HepG2 (cell line): ENCODE data around the gene CRTC2. TPM values are rescaled to one million over a fixed set of nuclear protein-coding genes. Genes with fewer than 3 reads are reported as not detected.

Experiments used
- HMGA1 ChIP-seq: sonication (generic); formaldehyde crosslinking; conservative IDR thresholded peaks from 2 replicates; pipeline ENCODE4 v1.4.0; 2020; ENCODE audit warnings: missing genetic modification reagents
- JARID2 ChIP-seq: sonication (generic); formaldehyde crosslinking; IDR thresholded peaks from 2 replicates; pipeline ENCODE4 v1.8.1; 2023; ENCODE audit warnings: missing genetic modification reagents, inconsistent platforms; ENCODE audit not compliant: insufficient replicate concordance
- KLF16 ChIP-seq, 2 experiments: sonication (generic) in 1 of 2; formaldehyde crosslinking in 1 of 2; IDR thresholded peaks; 2 replicates each; pipeline versions ENCODE4 v1.6.1 to v1.8.0; 2016 to 2023; ENCODE audit warnings: missing genetic modification reagents in 2 of 2, missing compliant biosample characterization in 1 of 2
- MBD4 ChIP-seq: IDR thresholded peaks from 2 replicates; pipeline ENCODE4 v1.6.1; 2012; ENCODE audit warnings: low read length, inconsistent platforms, borderline replicate concordance
- NFYB ChIP-seq: sonication (generic); formaldehyde crosslinking; IDR thresholded peaks from 2 replicates; pipeline ENCODE4 v1.4.0; 2020; ENCODE audit warnings: missing genetic modification reagents
- PAXIP1 ChIP-seq: sonication (generic); formaldehyde crosslinking; conservative IDR thresholded peaks from 2 replicates; pipeline ENCODE4 v1.4.0; 2020; ENCODE audit warnings: mild to moderate bottlenecking, missing genetic modification reagents, moderate library complexity
- RFXAP ChIP-seq: sonication (generic); formaldehyde crosslinking; IDR thresholded peaks from 2 replicates; pipeline ENCODE4 v1.4.0; 2020; ENCODE audit warnings: missing genetic modification reagents, borderline replicate concordance
- ZBTB26 ChIP-seq: IDR thresholded peaks from 2 replicates; pipeline ENCODE4 v1.6.1; 2016; ENCODE audit warnings: missing compliant biosample characterization, missing genetic modification reagents, borderline replicate concordance
- ZFP1 ChIP-seq: IDR thresholded peaks from 2 replicates; pipeline ENCODE4 v1.6.1; 2016
- ZHX2 ChIP-seq, 2 experiments: sonication (generic) in 1 of 2; formaldehyde crosslinking in 1 of 2; IDR thresholded peaks; 2 replicates each; pipeline versions ENCODE4 v1.6.1 to v1.9.0; 2014 to 2022; ENCODE audit warnings: antibody characterized with exemption in 1 of 2, borderline replicate concordance in 1 of 2, inconsistent platforms in 1 of 2, low read depth in 1 of 2, missing genetic modification reagents in 1 of 2
- ZNF510 ChIP-seq: sonication (generic); formaldehyde crosslinking; IDR thresholded peaks from 2 replicates; pipeline ENCODE4 v1.4.0; 2020; ENCODE audit warnings: low read depth, mild to moderate bottlenecking, missing genetic modification reagents
- ZNF800 ChIP-seq: sonication (generic); formaldehyde crosslinking; IDR thresholded peaks from 2 replicates; pipeline ENCODE4 v1.4.0; 2020; ENCODE audit warnings: missing genetic modification reagents
- ZUFSP ChIP-seq: sonication (generic); formaldehyde crosslinking; IDR thresholded peaks from 2 replicates; pipeline ENCODE4 v1.9.0; 2021; ENCODE audit warnings: missing genetic modification reagents, mild to moderate bottlenecking, borderline replicate concordance
- polyA plus RNA-seq, 8 experiments: library from polyadenylated mRNA; depleted of rRNA in 3 of 8; stranded (reverse) in 7 of 8; unstranded in 1 of 8; fragments of >200 nt; fragmentation: Illumina TruSeq in 4 of 8; extraction: Trizol in 4 of 8; gene quantifications; 2 replicates each; pipeline versions ENCODE4 v1.2.1 to v1.2.3, GENCODE V29; 2011 to 2016; ENCODE audit warnings: low read depth in 4 of 8, missing spikeins in 1 of 8, mixed read lengths in 1 of 8; ENCODE audit not compliant: insufficient read depth in 1 of 8
- total RNA-seq, 5 experiments: library from RNA; depleted of rRNA; stranded (reverse); fragments of >200 nt; fragmentation: Illumina TruSeq; extraction: Trizol; gene quantifications; 2 replicates each; pipeline ENCODE4 v1.2.3, GENCODE V29; 2016; ENCODE audit warnings: low read depth in 1 of 5

Gene CRTC2
- total and polyA plus RNA-seq, 2 of the 13 experiments (the other 11 are each of a cell fraction or from before 2014, with no cell fraction given): 6.1 to 26.7 TPM

GRCh38 chr1:153990468-153991150 is 32.2 kb upstream of the CRTC2 start, which contains the start of gene RPS27 (continued):
- TF ChIP-seq ZNF800 (CRISPR knock-in tag) (0 out of 2 replicates have a peak, but pooled peaks have one; percentile 30), HMGA1 (no peak), RFXAP (peak; percentile 74; the same call in 1 of the 2 replicates), NFYB (CRISPR knock-in tag) (no peak; the same call in none of the 2 replicates), MBD4 (no peak), ZBTB26 (peak; percentile 88), ZHX2 (IDR thresholded peaks at IDR 0.05; ENCODE audit: low read depth) (peak; percentile 99), ZHX2 (CRISPR knock-in tag; IDR thresholded peaks at IDR 0.05; ENCODE audit: borderline replicate concordance) (no peak), KLF16 (CRISPR knock-in tag; IDR thresholded peaks at IDR 0.05) (peak in 1 of 2 experiments; percentile 95; a peak in 2 of 4 replicates), ZNF510 (CRISPR knock-in tag) (peak; percentile 82; the same call in 1 of the 2 replicates), JARID2 (CRISPR knock-in tag) (peak; percentile 57), ZFP1 (peak; percentile 63; the same call in 1 of the 2 replicates), PAXIP1 (CRISPR knock-in tag) (peak; percentile 50), ZUFSP (CRISPR knock-in tag) (no peak)
